GM19455 (cell line): ENCODE results near the gene DPH6.

Experiments used
- ATAC-seq: cut with Tn5 transposase; IDR thresholded peaks from one replicate; pipeline ENCODE4 v1.9.1; 2021; ENCODE audit not compliant: unreplicated experiment

DPH6 gene

GRCh38 chr15:35487417-35487816 lies 58.5 kb downstream of the DPH6 start:
- no peak for ATAC-seq

DNA sequence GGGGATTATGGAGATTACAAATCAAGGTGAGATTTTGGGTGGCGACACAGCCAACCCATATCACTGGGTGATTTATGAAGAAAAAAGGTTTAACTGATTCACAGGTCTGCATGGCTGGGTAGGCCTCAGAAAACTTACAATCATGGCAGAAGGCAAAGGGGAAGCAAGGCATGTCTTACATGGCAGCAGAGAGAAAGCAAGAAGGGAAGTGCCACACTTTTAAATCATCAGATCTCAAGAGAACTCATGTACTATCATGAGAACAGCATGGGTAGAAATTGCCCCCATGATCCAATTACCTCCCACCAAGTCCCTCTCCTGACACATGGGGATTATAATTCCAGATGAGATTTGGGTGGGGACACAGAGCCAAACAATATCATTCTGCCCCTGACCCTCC lies 59.7 kb downstream of the DPH6 start:
- ATAC-seq, result no peak

- no peak for ATAC-seq
These were observed 60.6 kb downstream of the DPH6 start for GRCh38 chr15:35485411-35485810.

GRCh38 chr15:35484231-35484945 lies 61.6 kb downstream of the DPH6 start:
- no peak for ATAC-seq

DNA sequence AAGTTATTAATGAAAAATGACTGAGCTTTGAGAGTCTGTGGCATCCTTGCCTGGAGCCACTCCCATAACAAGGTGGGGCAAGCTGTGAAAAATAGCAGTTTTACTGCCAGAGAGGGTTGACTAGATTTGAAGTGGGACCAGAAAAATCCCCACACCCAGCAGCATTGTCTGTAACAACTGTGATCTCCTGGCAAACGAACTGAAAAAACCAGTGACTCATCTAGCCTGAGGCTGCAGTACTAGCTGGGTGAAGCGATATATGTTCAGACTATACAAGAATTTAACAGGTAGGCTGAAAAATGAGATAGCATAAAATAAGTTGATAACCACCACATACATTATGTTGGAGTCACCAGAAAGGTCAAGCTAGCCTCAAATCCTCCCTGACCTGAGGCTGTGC lies 64.0 kb downstream of the DPH6 start:
- ATAC-seq, result no peak

- no peak for ATAC-seq
These were observed 64.9 kb downstream of the DPH6 start for GRCh38 chr15:35481064-35481463.

- ATAC-seq, result no peak
These were observed 66.5 kb downstream of the DPH6 start for GRCh38 chr15:35479423-35479822.

GRCh38 chr15:35477312-35478262 lies 68.4 kb downstream of the DPH6 start:
- ATAC-seq, result no peak

DNA sequence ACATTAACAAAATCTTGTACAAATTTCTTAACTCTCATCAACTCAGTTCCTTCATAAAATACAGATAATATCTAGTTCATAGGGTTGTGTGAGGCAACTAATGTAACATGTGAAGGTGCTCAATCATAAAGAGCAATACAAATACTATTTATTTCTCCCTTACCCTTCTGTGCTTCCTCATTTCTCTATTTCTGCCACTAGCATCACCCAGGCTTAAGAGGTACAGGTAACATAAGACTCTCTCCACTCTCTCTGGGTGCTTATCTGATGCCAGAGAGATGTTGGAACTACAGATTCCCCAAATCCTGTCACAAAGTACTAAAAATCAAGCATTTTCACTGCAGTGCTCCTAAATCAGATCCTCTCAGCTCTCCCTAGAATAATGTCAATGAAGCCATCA lies 74.9 kb downstream of the DPH6 start:
- no peak for ATAC-seq

DNA sequence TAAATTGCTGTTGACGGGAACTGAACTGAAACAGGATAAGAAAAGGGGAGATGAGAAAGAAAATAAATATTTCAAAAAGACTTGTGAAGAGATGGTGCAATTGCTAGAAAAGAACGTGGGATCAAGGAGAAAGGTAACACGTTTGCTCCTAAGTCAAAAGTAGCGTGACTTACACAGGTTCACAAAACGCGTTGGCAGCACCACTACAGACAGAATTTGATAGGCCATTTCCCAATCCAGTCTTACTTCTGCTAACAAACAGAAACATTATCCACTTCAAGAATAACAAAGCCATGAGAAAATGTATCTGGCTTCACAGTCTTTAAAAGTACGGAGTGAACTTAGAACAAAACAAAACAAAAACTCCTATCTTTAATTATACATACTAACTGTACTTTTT lies 75.5 kb downstream of the DPH6 start:
- ATAC-seq, result no peak

DNA sequence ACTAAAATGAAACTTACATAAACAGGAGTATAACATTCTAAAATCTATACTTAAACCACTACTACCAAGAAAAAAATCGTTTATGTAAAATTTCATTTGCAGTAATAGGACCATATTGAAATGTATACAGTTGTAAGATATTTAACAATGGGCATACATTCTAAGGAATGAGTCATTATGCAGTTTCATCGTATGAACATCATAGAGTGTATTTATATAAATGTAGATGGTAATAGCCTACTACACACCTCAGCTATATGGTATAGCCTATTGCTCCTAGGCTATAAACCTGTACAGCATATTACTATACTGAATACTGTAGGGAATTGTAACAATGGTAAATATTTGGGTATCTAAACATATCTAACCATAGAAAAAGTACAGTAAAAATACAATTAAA lies 79.5 kb downstream of the DPH6 start:
- no peak for ATAC-seq

GRCh38 chr15:35465783-35466182 lies 80.2 kb downstream of the DPH6 start:
- ATAC-seq, result no peak

DNA sequence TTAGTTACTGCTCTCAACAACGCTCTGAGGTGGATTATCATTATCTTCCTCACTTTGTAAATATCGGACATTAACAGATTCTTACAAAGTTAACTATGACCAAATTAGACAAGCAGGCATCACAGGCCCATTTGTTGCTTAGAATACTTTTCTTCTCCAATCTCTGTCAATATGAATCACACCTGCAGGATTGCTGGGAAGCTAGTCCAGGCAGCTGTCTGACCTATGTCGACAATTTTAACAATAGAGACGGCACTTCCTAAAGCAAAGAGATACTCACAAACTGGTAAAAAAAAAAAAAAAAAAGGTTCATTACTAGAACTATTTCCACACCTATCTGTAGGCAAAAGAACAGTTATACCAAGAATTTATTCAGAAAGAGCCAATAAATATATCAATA lies 85.3 kb downstream of the DPH6 start:
- no peak for ATAC-seq

GRCh38 chr15:35458176-35458856 lies 87.6 kb downstream of the DPH6 start:
- ATAC-seq, result no peak

GRCh38 chr15:35455201-35455600 lies 90.8 kb downstream of the DPH6 start:
- no peak for ATAC-seq

DNA sequence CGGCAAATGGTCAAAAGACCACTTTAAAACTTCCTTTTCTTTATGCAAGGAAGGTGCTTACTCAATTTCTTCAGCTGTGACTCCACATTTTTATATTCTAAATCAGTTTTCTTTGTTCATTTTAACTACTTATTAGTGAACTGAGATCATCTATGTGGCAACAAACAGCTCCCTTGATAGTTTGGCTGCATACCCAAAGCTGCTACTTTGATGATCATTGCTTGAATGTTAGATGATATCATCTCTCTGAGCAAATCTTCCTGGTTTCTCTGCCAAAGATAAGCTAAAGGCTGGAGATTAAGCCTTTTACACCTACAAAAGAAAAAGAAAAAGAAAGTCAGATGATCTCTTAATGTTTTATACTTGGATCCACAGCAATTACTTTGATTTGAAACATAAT lies 95.5 kb downstream of the DPH6 start:
- ATAC-seq, result no peak

- no peak for ATAC-seq
These were observed 97.7 kb downstream of the DPH6 start for GRCh38 chr15:35448294-35448693.

GRCh38 chr15:35445891-35446290 lies 100.1 kb downstream of the DPH6 start:
- ATAC-seq, result no peak

- no peak for ATAC-seq
These were observed 101.3 kb downstream of the DPH6 start for GRCh38 chr15:35444557-35445204.

GRCh38 chr15:35443376-35443775 lies 102.6 kb downstream of the DPH6 start:
- ATAC-seq, result no peak

DNA sequence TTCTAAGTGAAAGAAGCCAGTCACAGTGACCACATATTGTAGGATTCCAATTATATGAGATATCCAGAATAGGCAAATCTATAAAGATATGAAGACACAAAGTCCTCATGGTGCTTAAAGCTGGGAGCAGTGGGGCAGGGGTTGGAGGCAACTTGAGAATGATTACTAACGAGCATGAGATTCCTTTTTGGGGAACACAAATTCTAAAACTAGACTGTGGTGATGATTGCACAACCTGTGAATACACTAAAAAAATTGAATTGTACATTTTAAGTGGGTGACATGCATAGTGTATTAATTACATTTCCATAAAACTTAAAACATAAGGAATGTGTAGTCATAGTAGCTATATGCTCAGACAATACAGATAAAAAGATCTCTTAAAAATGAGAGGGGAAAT lies 103.2 kb downstream of the DPH6 start:
- ATAC-seq, result no peak
